SK-N-SH (cell line): ENCODE measurements around the gene ZC3H18. TPM values are rescaled to one million over a fixed set of nuclear protein-coding genes. Genes with fewer than 3 reads are reported as not detected.

Experiments
- CTCF ChIA-PET: fragments of 300-600, 350-600 bp; formaldehyde crosslinking; extraction: SDS; loops from one replicate; lab custom pipeline; 2021; lab: Yijun Ruan, JAX
- POLR2A ChIA-PET: fragments of 350-600 bp; sonication (Branson Sonifier 250); formaldehyde crosslinking; extraction: SDS; loops from one replicate; lab custom pipeline; 2020; ENCODE audit warnings: antibody characterized with exemption, inconsistent platforms; lab: Yijun Ruan, JAX
- DNase-seq: peaks from one replicate; pipeline ENCODE4 v3.0.0; 2012
- H2AFZ ChIP-seq: fragments of 200-600 bp; sonication (generic); 2 replicates; pipeline ENCODE4 v1.8.1; 2016; ENCODE audit warnings: antibody characterized with exemption, mild to moderate bottlenecking, low read depth
- H3F3A ChIP-seq: fragments of 200-600 bp; sonication (generic); replicated peaks from 2 replicates; pipeline ENCODE3; 2016; ENCODE audit warnings: antibody characterized with exemption, mild to moderate bottlenecking; ENCODE audit not compliant: insufficient read depth
- H3K27ac ChIP-seq, 2 experiments: fragments of 200-500 bp in 1 of 2; fragments of 200-600 bp in 1 of 2; sonication (Bioruptor generic) in 1 of 2; sonication (generic), shearing (Covaris generic) in 1 of 2; 2 replicates each; pipeline versions ENCODE4 v1.5.1 to v1.6.1; 2014 to 2016; ENCODE audit warnings: low read depth in 2 of 2, inconsistent platforms in 1 of 2, low read length in 1 of 2, mild to moderate bottlenecking in 1 of 2, mixed read lengths in 1 of 2
- H3K27me3 ChIP-seq: fragments of 200-600 bp; sonication (generic), shearing (Covaris generic); 2 replicates; pipeline ENCODE4 v1.6.1; 2016; ENCODE audit warnings: mixed run types; ENCODE audit not compliant: insufficient read depth
- H3K36me3 ChIP-seq, 2 experiments: fragments of 200-500 bp in 1 of 2; fragments of 200-600 bp in 1 of 2; sonication (Bioruptor generic) in 1 of 2; sonication (generic) in 1 of 2; replicated peaks in 1 of 2; 2 replicates each; pipeline versions ENCODE3 to v1.5.1; 2014 to 2016; ENCODE audit warnings: low read length in 1 of 2, mild to moderate bottlenecking in 1 of 2; ENCODE audit not compliant: insufficient read depth in 2 of 2, control insufficient read depth in 1 of 2
- H3K4me1 ChIP-seq, 2 experiments: fragments of 200-500 bp in 1 of 2; fragments of 200-600 bp in 1 of 2; sonication (Bioruptor generic) in 1 of 2; sonication (generic), shearing (Covaris generic) in 1 of 2; 2 replicates each; pipeline versions ENCODE4 v1.5.1 to v1.6.1; 2014 to 2016; ENCODE audit warnings: low read depth in 1 of 2, low read length in 1 of 2, mixed run types in 1 of 2; ENCODE audit not compliant: insufficient read depth in 2 of 2, control insufficient read depth in 1 of 2
- H3K4me2 ChIP-seq: fragments of 200-600 bp; sonication (generic), shearing (Covaris generic); 2 replicates; pipeline ENCODE4 v1.6.1; 2017; ENCODE audit warnings: mixed run types
- H3K4me3 ChIP-seq, 2 experiments: fragments of 200-500 bp in 1 of 2; fragments of 200-600 bp in 1 of 2; sonication (Bioruptor generic) in 1 of 2; sonication (generic), shearing (Covaris generic) in 1 of 2; 2 replicates each; pipeline versions ENCODE4 v1.5.1 to v1.8.1; 2014 to 2016; ENCODE audit warnings: low read depth in 2 of 2, inconsistent platforms in 1 of 2, low read length in 1 of 2, mild to moderate bottlenecking in 1 of 2, mixed read lengths in 1 of 2, moderate library complexity in 1 of 2
- H3K79me2 ChIP-seq: fragments of 200-600 bp; sonication (generic); 2 replicates; pipeline ENCODE4 v1.8.1; 2017; ENCODE audit warnings: mild to moderate bottlenecking; ENCODE audit not compliant: insufficient read depth
- H3K9ac ChIP-seq: fragments of 200-600 bp; sonication (generic); 2 replicates; pipeline ENCODE4 v1.6.1; 2017; ENCODE audit warnings: mixed run types
- H3K9me2 ChIP-seq: fragments of 200-600 bp; sonication (generic); 2 replicates; pipeline ENCODE4 v1.6.1; 2017; ENCODE audit warnings: mixed run types
- H3K9me3 ChIP-seq: fragments of 200-600 bp; sonication (generic); 2 replicates; pipeline ENCODE4 v1.6.1; 2017; ENCODE audit warnings: mixed run types, mild to moderate bottlenecking, moderate library complexity
- H4K20me1 ChIP-seq: fragments of 200-600 bp; sonication (generic); 2 replicates; pipeline ENCODE4 v1.6.1; 2017; ENCODE audit warnings: mild to moderate bottlenecking, mixed run types; ENCODE audit not compliant: insufficient read depth
- CHD2 ChIP-seq: fragments of 150-350 bp; IDR thresholded peaks from 2 replicates; pipeline ENCODE4 v1.6.1; 2018; ENCODE audit warnings: low read length; ENCODE audit not compliant: partially characterized antibody
- EZH2phosphoT487 ChIP-seq: fragments of 200-600 bp; sonication (generic); IDR thresholded peaks from 2 replicates; pipeline ENCODE4 v1.6.1; 2017; ENCODE audit warnings: low read depth, mixed run types, mild to moderate bottlenecking, antibody characterized with exemption, moderate library complexity, borderline replicate concordance
- GABPA ChIP-seq: IDR thresholded peaks from 2 replicates; pipeline ENCODE4 v1.4.0; 2012; ENCODE audit warnings: low read depth, mild to moderate bottlenecking
- GATA2 ChIP-seq: sonication (generic); formaldehyde crosslinking; IDR thresholded peaks from 2 replicates; pipeline ENCODE4 v1.5.0; 2020; ENCODE audit warnings: mild to moderate bottlenecking, missing genetic modification reagents
- IRF3 ChIP-seq: fragments of 150-350 bp; IDR thresholded peaks from 2 replicates; pipeline ENCODE4 v1.6.1; 2016; ENCODE audit warnings: mild to moderate bottlenecking, low read depth, low read length
- JUND ChIP-seq: IDR thresholded peaks from 2 replicates; pipeline ENCODE4 v1.4.0; 2012
- MAX ChIP-seq: IDR thresholded peaks from 2 replicates; pipeline ENCODE4 v1.4.0; 2012; ENCODE audit warnings: low read depth
- MEF2A ChIP-seq: IDR thresholded peaks from 2 replicates; pipeline ENCODE4 v1.4.0; 2012; ENCODE audit warnings: low read depth, borderline replicate concordance
- MXI1 ChIP-seq: IDR thresholded peaks from 2 replicates; pipeline ENCODE4 v1.6.1; 2012; ENCODE audit warnings: mild to moderate bottlenecking, low read depth, low read length, improper control_type of control experiment
- NFIC ChIP-seq: IDR thresholded peaks from 2 replicates; pipeline ENCODE4 v1.4.0; 2012; ENCODE audit warnings: borderline replicate concordance
- NRF1 ChIP-seq: IDR thresholded peaks from 2 replicates; pipeline ENCODE4 v1.6.1; 2012; ENCODE audit warnings: low read depth, mild to moderate bottlenecking, low read length
- RCOR1 ChIP-seq: fragments of 150-350 bp; IDR thresholded peaks from 2 replicates; pipeline ENCODE4 v1.6.1; 2017; ENCODE audit warnings: antibody characterized with exemption, low read length
- RFX5 ChIP-seq: IDR thresholded peaks from 2 replicates; pipeline ENCODE4 v1.6.1; 2012; ENCODE audit warnings: mild to moderate bottlenecking, improper control_type of control experiment, low read length
- TAF1 ChIP-seq: IDR thresholded peaks from 2 replicates; pipeline ENCODE4 v1.6.1; 2012; ENCODE audit warnings: low read depth, mild to moderate bottlenecking, low read length, moderate library complexity, borderline replicate concordance
- TCF12 ChIP-seq: IDR thresholded peaks from 2 replicates; pipeline ENCODE4 v1.4.0; 2012
- WGBS: methylation state at CpG from one replicate; pipeline ENCODE4 v1.1.6; 2017; ENCODE audit warnings: low lambda C conversion rate; 5-methylcytosine and 5-hydroxymethylcytosine counted together
- polyA plus RNA-seq, 3 experiments: library from polyadenylated mRNA; depleted of rRNA; stranded (reverse); fragments of >200 nt; gene quantifications; 2 replicates each; pipeline ENCODE4 v1.2.3, GENCODE V29; 2012
- TF ChIP-seq, protein P1 (sequence below): IDR thresholded peaks from 2 replicates; pipeline ENCODE4; 2012
- TF ChIP-seq, protein P2 (sequence below): IDR thresholded peaks from 2 replicates; pipeline ENCODE4 v1.4.0; 2012; ENCODE audit warnings: low read depth, borderline replicate concordance
- TF ChIP-seq, protein P3 (sequence below): IDR thresholded peaks from 2 replicates; pipeline ENCODE4 v1.6.1; 2012; ENCODE audit warnings: mild to moderate bottlenecking, low read depth, low read length, moderate library complexity

ZC3H18 gene
- polyA plus RNA-seq, 1 of the 3 experiments (the other 2 are of a cell fraction), result 32.7 TPM

- TF ChIP-seq, protein P1, sequence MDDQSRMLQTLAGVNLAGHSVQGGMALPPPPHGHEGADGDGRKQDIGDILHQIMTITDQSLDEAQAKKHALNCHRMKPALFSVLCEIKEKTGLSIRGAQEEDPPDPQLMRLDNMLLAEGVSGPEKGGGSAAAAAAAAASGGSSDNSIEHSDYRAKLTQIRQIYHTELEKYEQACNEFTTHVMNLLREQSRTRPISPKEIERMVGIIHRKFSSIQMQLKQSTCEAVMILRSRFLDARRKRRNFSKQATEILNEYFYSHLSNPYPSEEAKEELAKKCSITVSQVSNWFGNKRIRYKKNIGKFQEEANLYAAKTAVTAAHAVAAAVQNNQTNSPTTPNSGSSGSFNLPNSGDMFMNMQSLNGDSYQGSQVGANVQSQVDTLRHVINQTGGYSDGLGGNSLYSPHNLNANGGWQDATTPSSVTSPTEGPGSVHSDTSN, result no peak
- TF ChIP-seq RFX5, result no peak
- no peak for TF ChIP-seq CHD2
These were observed 23.7 kb downstream of the ZC3H18 start (continued) for GRCh38 chr16:88593910-88594309.

GRCh38 chr16:88595101-88595500, 24.9 kb downstream of the ZC3H18 start:
- 95% methylated on average over 6 of the region's 6 CpGs for WGBS
- Histone ChIP-seq H3F3A (no peaks in the 10 kb centered on the region), H3K36me3 (peaks cover 21 to 42% of the 10 kb centered on the region in 2 experiments), H3K27ac (no peak overlapping the region), H3K4me1 (no peaks in the 10 kb centered on the region), H4K20me1 (no peaks in the 10 kb centered on the region; the same call in 1 of the 2 replicates), H3K4me2 (no peak overlapping the region), H3K9me2 (no peaks in the 10 kb centered on the region), H3K79me2 (peaks cover 46% of the 10 kb centered on the region; the same call in 1 of the 2 replicates), H3K9me3 (no peaks in the 10 kb centered on the region), H2AFZ (no peak overlapping the region), H3K4me3 (no peak overlapping the region), H3K27me3 (no peaks in the 10 kb centered on the region), H3K9ac (no peak overlapping the region)
- POLR2A ChIA-PET, result interaction anchor here (0.6 kb wide), 1 partner anchor 17 kb away, joined by 3 read pairs; no protein-coding TSS in a partner anchor
- no peak for DNase-seq
- TF ChIP-seq MEF2A (no peak), GATA2 (CRISPR knock-in tag) (no peak), MAX (no peak), EZH2phosphoT487 (no peak), TCF12 (no peak), CHD2 (no peak), NRF1 (no peak), IRF3 (no peak), TAF1 (no peak), GABPA (no peak), RCOR1 (no peak), MXI1 (no peak), JUND (no peak), NFIC (no peak)
- TF ChIP-seq, protein P2, sequence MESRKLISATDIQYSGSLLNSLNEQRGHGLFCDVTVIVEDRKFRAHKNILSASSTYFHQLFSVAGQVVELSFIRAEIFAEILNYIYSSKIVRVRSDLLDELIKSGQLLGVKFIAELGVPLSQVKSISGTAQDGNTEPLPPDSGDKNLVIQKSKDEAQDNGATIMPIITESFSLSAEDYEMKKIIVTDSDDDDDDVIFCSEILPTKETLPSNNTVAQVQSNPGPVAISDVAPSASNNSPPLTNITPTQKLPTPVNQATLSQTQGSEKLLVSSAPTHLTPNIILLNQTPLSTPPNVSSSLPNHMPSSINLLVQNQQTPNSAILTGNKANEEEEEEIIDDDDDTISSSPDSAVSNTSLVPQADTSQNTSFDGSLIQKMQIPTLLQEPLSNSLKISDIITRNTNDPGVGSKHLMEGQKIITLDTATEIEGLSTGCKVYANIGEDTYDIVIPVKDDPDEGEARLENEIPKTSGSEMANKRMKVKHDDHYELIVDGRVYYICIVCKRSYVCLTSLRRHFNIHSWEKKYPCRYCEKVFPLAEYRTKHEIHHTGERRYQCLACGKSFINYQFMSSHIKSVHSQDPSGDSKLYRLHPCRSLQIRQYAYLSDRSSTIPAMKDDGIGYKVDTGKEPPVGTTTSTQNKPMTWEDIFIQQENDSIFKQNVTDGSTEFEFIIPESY, result no peak
- TF ChIP-seq, protein P3, sequence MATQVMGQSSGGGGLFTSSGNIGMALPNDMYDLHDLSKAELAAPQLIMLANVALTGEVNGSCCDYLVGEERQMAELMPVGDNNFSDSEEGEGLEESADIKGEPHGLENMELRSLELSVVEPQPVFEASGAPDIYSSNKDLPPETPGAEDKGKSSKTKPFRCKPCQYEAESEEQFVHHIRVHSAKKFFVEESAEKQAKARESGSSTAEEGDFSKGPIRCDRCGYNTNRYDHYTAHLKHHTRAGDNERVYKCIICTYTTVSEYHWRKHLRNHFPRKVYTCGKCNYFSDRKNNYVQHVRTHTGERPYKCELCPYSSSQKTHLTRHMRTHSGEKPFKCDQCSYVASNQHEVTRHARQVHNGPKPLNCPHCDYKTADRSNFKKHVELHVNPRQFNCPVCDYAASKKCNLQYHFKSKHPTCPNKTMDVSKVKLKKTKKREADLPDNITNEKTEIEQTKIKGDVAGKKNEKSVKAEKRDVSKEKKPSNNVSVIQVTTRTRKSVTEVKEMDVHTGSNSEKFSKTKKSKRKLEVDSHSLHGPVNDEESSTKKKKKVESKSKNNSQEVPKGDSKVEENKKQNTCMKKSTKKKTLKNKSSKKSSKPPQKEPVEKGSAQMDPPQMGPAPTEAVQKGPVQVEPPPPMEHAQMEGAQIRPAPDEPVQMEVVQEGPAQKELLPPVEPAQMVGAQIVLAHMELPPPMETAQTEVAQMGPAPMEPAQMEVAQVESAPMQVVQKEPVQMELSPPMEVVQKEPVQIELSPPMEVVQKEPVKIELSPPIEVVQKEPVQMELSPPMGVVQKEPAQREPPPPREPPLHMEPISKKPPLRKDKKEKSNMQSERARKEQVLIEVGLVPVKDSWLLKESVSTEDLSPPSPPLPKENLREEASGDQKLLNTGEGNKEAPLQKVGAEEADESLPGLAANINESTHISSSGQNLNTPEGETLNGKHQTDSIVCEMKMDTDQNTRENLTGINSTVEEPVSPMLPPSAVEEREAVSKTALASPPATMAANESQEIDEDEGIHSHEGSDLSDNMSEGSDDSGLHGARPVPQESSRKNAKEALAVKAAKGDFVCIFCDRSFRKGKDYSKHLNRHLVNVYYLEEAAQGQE, result no peak
- CTCF ChIA-PET, result interaction anchor here (1.1 kb wide), 1 partner anchor 107 kb away, joined by 3 read pairs; no protein-coding TSS in a partner anchor
